ENCODE data around the gene FOXD3. TPM values are rescaled to one million over a fixed set of nuclear protein-coding genes. Genes with fewer than 3 reads are reported as not detected.

The FOXD3 gene
- total RNA-seq, 2 donors from 2014 or later, result 0.82 to 2.9 TPM

DNA sequence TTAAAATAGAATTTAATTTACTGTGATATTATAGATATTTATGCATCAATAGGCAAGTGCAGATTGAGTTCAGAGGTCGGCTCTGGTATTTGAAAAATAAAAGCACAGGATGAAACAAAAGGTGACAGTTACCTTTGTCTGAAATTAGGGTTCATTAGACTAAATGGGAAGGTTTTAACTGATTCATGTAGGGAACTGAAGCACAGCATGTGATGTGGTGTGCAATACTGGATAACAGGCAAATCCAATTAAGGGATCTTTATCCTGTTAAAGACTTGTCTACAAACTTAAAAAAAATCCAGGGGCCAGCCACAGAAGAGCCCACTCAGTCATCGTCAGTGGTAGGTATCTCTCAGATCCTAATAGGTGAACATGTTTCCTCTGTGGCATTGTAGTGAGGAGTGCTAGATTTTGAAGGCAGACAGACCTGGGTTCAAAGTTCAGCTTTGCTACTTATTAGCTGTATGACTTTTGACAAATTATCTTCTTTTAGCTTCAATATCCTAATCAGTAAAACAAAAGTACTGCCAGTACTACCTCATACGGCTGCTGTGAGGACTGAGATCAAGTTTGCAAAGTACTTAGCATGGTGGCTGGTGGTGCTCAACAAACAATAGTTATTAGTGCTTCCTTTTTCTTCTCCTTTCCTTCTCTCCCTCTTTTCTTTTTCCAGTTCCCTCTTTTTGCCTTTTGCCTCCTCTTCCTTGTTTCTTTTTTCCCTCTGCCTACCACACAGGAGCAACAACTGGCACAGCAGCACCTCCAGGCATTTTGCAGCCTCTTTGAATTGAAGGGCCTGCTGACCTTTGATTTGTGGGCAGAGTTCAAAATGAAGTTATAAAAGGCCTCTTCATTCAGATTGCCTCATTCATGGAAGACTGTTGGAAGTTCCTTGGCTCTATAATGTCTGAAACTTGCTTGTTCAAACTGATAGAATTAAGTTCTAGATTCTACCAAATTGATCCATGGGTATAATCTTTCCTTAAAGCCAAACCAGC, 44.9 kb upstream of the FOXD3 start:
- DNase-seq (ENCODE audit: low spot score), result no peak
- Histone ChIP-seq H3K4me1 (replicated peaks) (no peaks in the 10 kb centered on the region), H3K27me3 (replicated peaks; ENCODE audit: insufficient read depth) (no peaks in the 10 kb centered on the region), H3K36me3 (no peaks in the 10 kb centered on the region), H3K4me3 (no peak overlapping the region), H3K9me3 (no peaks in the 10 kb centered on the region), H3K27ac (no peak overlapping the region)
- 80% methylated on average over 3 of the region's 3 CpGs for WGBS
- intact Hi-C loops (cut with DNase I), result no loop called here
- no peak for TF ChIP-seq POLR2A (IDR thresholded peaks at IDR 0.05)
- TF ChIP-seq, protein P1, sequence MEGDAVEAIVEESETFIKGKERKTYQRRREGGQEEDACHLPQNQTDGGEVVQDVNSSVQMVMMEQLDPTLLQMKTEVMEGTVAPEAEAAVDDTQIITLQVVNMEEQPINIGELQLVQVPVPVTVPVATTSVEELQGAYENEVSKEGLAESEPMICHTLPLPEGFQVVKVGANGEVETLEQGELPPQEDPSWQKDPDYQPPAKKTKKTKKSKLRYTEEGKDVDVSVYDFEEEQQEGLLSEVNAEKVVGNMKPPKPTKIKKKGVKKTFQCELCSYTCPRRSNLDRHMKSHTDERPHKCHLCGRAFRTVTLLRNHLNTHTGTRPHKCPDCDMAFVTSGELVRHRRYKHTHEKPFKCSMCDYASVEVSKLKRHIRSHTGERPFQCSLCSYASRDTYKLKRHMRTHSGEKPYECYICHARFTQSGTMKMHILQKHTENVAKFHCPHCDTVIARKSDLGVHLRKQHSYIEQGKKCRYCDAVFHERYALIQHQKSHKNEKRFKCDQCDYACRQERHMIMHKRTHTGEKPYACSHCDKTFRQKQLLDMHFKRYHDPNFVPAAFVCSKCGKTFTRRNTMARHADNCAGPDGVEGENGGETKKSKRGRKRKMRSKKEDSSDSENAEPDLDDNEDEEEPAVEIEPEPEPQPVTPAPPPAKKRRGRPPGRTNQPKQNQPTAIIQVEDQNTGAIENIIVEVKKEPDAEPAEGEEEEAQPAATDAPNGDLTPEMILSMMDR (IDR thresholded peaks at IDR 0.05), result no peak

DNA sequence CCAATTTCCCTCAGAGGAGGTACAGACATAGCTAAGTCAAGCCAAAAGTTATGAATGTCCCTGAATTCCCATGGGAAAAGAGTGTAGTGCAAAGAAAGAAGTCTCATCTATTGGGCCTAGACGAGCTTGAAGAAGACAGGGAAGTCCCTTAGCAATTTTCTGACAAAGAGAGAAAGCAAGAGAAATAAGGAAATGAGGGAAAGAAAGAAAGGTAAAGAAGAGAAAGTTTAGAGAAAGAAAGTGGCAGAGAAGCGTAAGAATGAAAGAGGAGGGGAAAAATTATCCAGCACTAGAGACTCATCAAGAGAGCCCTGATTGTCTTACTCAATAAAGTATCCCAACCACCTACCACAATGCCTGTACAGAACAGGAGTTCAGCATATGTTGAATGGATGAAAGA, 40.6 kb upstream of the FOXD3 start:
- no peak for DNase-seq (ENCODE audit: low spot score)
- H3K27ac ChIP-seq, result no peak overlapping the region
- intact Hi-C loops (cut with DNase I), result no loop called here
- H3K27me3 ChIP-seq (replicated peaks; ENCODE audit: insufficient read depth), result no peaks in the 10 kb centered on the region
- H3K4me3 ChIP-seq, result no peak overlapping the region
- no peaks in the 10 kb centered on the region for H3K9me3 ChIP-seq
- H3K4me1 ChIP-seq (replicated peaks), result no peaks in the 10 kb centered on the region
- TF ChIP-seq, protein P1 (IDR thresholded peaks at IDR 0.05), result no peak
- TF ChIP-seq POLR2A (IDR thresholded peaks at IDR 0.05), result no peak
- H3K36me3 ChIP-seq, result no peaks in the 10 kb centered on the region
- WGBS, result 97% methylated on average over 2 of the region's 2 CpGs

DNA sequence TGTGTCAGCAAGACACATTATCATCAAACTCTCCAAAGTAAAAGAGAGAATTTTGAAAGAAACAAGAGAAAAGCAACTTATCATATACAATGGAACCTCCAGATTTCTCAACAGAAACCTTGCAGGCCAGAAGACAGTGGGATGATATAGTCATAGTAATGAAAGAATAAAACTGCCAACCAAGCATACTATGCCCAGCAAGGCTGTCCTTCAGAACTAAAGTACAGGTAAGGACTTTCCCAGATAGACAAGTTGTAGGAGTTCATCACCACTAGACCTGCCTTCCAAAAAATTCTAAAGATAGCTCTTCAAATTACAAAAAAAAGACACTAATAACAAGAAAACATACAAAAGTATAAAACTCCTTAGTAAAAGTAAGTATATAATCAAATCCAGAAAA, 33.2 kb upstream of the FOXD3 start:
- TF ChIP-seq POLR2A (IDR thresholded peaks at IDR 0.05), result no peak
- TF ChIP-seq, protein P1 (IDR thresholded peaks at IDR 0.05), result no peak
- no peak for TF ChIP-seq POLR2AphosphoS5 (IDR thresholded peaks at IDR 0.05)
- no peak for DNase-seq (ENCODE audit: low spot score)
- Histone ChIP-seq H3K27ac (no peak overlapping the region), H3K4me1 (replicated peaks) (no peaks in the 10 kb centered on the region), H3K9me3 (no peaks in the 10 kb centered on the region), H3K27me3 (replicated peaks; ENCODE audit: insufficient read depth) (no peaks in the 10 kb centered on the region), H3K36me3 (no peaks in the 10 kb centered on the region), H3K4me3 (no peak overlapping the region)
- intact Hi-C loops (cut with DNase I), result no loop called here

DNA sequence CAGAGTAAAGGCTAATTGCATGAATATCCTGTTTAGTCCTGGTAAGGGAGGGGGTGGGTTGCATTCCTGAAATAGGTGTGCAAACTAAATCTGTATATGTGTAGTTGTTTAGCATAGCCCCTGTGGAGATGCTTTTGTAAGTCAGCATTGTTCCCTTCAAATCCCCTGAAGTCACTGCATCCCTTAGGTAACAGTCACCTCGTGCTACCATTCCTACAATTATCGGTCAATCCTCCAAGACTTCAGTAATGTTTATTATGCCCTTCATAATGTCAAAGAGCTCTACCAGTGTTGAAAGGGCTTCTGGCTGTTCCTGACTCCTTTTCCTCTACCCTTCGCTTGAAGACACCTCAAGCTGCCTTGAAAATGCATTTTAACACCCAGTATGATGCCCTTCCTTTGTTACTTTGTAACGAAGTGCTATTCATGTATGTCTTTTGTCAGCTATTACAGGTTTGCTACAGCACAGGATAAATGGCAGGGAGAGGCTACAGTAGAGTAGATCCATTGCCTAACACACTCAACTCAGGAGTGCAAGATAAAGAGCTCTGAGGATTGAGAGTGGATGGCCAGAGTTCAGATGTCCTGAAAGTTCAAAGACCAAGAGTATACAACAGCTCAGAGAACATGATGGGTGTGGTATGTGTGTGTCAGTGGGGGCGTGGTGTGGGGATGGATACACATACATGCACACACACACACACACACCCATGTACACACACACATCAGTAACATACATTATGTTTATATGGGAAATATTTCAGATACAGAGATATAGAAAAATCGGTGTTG, 27.4 kb upstream of the FOXD3 start:
- 33% methylated on average over 6 of the region's 6 CpGs for WGBS
- Histone ChIP-seq H3K4me3 (no peak overlapping the region), H3K36me3 (no peaks in the 10 kb centered on the region), H3K4me1 (replicated peaks) (no peaks in the 10 kb centered on the region), H3K9me3 (no peaks in the 10 kb centered on the region), H3K27ac (no peak overlapping the region), H3K27me3 (replicated peaks; ENCODE audit: insufficient read depth) (no peaks in the 10 kb centered on the region)
- intact Hi-C loops (cut with DNase I), result no loop called here
- TF ChIP-seq, protein P1 (IDR thresholded peaks at IDR 0.05), result no peak
- no peak for TF ChIP-seq POLR2A (IDR thresholded peaks at IDR 0.05)
- TF ChIP-seq POLR2AphosphoS5 (IDR thresholded peaks at IDR 0.05), result no peak
- DNase-seq (ENCODE audit: low spot score), result no peak

Measured in prostate gland (tissue), 2 donors.